ENCODE data around the gene POLRMT.
"Not testable (repeated sequence)": the region's sequence is repeated elsewhere in the genome, so short reads cannot be mapped to it uniquely, and the experiment has no call there.

Gene POLRMT

DNA sequence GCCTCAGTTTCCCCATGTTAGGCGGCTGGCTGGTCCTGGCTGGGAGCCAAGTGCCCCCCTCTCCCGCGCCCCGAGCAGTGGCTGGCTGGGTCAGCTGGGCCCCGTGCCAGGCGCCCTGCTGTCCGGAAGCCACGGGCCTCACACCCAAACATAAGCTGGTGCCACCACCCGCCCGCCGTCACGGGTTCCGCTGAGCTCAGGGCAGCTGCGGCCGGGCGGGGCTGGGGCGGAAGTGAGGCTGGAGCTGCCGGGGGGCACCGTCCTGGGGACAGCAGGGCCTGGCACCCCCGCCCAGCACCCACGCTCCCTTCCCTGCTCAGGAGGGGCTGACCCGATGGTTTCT is 24.4 kb downstream of the POLRMT start:
- DNase-seq: no peak

DNA sequence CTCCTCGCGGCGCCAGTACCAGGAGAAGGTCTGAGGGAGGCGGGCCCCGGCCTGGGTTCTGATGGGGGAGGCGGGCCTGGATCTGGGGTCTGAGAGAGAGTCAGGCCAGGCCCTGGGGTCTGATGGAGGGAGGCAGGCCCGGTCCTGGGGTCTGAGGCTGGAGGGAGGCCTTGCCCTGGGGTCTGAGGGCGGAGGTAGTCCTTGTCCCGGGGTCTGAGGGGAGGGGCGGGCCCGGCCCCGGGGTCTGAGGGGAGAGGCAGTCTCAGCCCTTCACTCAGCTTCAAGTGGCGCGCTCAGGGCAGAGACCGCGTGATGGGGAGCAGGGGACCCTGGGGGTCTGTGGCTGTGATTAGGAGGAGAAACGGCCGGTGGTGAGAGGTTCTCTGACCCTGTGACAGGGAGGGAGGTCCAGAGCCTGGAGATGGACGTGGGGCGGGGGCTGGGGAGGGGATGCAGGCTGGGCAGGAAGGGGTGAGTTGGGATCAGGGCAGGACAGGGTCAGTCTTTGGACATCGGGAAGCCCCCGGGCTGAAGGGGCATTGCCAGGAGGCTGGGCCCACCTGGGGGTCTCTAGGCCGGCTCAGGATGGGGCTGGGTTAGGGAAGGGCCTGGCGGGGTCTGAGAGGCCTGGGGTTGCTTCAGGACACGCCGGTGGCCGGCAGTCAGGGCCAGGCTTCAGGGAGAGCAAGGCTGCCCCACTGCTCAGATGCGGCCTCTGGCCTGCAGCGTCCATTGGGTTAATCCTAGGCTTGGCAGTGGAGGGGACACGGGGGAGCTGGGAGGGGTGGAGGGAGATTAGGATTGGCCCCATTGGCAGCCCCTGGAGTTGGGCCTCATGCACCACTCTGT is 25.0 kb downstream of the POLRMT start:
- DNase-seq: no peak

DNA sequence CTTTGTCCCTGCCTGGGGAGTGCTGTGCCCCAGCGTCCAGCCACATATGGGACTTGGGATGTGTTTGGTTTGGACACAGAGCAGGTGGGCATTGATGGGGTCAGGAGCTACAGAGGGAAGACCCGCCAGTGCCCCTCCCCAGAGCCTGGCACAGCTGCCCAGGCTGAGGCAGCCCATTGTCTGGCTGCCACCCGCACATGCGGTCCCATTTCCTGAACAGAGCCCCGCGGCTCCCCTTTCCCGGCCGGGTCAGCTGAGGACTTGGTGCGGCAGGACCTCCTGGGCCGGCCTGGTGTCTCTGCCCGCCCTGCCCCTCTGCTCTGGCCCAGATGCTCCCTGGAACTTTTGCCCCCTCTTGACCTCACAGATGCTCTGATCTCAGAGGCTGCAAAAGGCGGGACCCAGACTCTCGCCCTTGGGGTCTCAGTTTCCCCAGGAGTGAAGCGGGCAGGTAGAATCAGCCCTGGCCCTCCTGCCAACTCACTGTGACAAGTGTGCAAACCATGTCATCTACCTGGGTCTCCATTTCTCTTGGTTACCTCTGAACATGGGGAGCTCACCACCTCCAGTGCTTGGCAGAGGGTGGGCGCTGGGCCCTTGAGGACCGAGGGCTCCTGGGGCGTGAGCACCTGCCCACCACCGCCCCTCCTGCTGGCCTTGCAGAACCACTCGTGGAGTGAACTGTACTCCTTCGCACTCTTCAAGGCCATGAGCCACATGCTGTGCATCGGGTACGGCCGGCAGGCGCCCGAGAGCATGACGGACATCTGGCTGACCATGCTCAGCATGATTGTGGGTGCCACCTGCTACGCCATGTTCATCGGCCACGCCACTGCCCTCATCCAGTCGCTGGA is 25.8 kb downstream of the POLRMT start:
- DNase-seq: no peak

DNA sequence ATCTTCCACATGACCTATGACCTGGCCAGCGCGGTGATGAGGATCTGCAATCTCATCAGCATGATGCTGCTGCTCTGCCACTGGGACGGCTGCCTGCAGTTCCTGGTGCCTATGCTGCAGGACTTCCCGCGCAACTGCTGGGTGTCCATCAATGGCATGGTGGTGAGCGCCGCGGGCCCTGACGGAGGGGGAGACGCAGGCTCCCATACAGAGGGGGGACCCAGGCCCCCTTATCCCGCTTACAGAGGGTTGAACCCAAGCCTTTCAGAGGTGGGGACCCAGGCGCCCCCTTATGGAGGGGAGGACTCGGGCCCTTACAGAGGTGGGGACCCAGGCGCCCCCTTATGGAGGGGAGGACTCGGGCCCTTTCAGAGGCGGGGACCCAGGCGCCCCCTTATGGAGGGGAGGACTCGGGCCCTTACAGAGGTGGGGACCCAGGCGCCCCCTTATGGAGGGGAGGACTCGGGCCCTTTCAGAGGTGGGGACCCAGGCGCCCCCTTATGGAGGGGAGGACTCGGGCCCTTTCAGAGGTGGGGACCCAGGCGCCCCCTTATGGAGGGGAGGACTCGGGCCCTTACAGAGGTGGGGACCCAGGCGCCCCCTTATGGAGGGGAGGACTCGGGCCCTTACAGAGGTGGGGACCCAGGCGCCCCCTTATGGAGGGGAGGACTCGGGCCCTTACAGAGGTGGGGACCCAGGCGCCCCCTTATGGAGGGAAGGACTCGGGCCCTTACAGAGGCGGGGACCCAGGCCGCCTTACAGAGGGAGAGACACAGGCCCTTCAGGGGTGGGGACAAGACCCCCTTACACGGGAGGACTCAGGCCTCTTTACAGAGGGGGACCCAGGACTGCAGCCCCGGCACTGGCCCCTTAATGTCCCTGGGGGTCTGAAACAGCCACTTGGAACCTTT is 28.0 kb downstream of the POLRMT start:
- not testable (repeated sequence) for DNase-seq

DNA sequence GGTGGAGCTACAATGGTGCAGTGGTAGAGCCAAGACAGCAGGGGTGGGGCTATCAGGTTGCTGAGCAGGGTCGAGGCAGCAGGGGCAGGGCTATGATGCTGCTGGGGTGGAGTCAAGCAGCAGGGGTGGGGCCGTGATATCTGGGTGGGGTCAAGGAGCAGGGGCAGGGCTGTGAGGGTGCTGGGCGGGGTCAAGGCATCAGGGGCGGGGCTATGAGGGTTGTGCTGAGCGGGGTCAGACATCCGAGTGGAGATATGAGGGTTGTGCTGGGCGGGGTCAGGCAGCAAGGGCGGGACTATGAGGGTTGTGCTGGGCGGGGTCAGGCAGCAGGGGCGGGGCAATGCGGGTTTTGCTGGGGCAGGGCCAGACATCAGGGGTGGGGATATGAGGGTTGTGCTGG is 29.0 kb downstream of the POLRMT start:
- DNase-seq: no peak

DNA sequence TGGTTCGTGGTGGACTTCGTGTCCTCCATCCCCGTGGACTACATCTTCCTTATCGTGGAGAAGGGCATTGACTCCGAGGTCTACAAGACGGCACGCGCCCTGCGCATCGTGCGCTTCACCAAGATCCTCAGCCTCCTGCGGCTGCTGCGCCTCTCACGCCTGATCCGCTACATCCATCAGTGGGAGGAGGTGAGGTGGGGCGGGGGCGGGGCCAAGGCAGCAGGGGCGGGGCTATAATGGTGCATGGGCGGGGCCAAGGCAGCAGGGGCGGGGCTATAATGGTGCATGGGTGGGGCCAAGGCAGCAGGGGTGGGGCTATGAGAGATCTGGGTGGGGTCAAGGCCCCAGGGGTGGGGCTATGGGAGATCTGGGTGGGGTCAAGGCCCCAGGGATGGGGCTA is 29.6 kb downstream of the POLRMT start:
- not testable (repeated sequence) for DNase-seq

DNA sequence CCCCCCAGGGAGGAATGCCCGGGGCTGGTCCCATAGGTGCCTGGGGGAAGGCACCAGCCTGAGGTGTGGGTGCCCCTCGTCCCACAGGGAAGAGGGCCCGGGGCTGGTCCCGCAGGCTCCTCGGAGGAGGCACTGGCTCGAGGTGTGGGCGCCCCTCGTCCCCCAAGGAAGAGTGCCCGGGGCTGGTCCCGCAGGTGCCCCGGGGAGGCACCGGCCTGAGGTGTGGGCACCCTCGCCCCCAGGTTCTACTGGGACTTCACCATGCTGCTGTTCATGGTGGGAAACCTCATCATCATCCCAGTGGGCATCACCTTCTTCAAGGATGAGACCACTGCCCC is 30.1 kb downstream of the POLRMT start:
- not testable (repeated sequence) for DNase-seq

DNA sequence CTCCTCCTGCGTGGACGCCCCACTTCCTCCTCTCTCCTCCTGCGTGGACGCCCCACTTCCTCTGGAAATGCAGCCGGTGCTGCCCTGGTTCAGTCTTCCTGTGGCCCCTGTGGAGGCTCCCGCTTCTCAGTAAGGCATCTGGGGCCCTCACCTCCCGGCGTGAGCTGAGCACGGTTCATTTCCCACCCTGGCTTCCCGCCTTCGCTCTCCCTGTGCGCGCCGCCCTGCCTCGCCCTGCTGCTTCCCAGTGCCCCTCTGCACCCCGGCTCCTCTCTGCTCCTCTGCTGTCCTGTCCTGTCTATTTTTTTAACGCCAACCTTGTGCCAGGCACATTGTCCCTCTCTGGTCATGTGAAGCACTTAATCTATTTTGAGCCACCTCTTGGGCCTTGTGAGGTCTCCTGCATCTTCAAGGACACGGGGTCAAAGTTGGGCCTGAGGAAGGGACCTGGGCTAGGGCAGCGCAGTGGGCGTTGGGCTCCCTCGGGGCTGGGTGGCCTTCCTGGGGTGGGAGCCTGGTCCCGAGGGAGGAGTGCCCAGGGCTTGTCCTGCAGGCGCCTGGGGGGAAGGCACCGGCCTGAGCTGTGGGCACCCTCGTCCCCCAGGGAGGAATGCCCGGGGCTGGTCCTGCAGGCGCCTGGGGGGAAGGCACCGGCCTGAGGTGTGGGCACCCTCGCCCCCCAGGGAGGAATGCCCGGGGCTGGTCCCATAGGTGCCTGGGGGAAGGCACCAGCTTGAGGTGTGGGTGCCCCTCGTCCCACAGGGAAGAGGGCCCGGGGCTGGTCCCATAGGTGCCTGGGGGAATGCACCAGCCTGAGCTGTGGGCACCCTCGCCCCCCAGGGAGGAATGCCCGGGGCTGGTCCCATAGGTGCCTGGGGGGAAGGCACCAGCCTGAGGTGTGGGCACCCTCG is 30.7 kb downstream of the POLRMT start:
- no peak for DNase-seq

DNA sequence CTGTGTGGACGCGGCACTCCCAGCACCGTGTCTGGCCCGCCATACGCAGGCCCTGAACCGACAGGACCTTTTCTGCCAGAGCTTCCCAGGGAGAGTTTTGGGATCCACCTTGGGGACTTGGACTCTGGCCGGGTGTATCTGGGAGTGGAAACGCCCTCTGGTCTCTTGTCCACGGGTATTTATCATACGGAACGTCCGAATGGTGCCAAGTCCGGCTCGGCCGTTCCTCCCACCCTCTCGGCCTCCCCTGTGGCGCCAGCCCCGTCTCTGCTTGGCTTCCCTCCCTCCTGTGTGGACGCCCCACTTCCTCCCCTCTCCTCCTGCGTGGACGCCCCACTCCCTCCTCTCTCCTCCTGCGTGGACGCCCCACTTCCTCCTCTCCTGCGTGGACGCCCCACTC is 31.5 kb downstream of the POLRMT start:
- no peak for DNase-seq

DNA sequence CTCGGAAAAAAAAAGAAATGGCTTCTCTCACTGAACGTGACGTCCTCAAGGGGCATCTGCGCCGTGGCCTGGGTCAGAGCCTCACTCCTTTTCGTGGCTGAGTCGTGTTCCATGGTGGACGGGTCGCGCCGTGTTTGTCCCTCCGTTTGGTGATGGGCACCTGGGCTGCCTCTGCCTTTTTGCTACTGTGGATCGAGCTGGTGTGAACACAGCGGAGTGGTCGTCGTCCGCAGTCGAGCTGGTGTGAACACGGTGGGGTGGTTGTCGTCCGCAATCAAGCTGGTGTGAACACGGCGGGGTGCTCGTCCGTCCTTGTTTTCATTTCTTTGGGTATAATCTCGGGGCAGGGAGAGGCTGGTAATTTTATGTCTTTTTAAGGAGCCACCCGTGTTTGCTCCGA is 32.0 kb downstream of the POLRMT start:
- no peak for DNase-seq

DNA sequence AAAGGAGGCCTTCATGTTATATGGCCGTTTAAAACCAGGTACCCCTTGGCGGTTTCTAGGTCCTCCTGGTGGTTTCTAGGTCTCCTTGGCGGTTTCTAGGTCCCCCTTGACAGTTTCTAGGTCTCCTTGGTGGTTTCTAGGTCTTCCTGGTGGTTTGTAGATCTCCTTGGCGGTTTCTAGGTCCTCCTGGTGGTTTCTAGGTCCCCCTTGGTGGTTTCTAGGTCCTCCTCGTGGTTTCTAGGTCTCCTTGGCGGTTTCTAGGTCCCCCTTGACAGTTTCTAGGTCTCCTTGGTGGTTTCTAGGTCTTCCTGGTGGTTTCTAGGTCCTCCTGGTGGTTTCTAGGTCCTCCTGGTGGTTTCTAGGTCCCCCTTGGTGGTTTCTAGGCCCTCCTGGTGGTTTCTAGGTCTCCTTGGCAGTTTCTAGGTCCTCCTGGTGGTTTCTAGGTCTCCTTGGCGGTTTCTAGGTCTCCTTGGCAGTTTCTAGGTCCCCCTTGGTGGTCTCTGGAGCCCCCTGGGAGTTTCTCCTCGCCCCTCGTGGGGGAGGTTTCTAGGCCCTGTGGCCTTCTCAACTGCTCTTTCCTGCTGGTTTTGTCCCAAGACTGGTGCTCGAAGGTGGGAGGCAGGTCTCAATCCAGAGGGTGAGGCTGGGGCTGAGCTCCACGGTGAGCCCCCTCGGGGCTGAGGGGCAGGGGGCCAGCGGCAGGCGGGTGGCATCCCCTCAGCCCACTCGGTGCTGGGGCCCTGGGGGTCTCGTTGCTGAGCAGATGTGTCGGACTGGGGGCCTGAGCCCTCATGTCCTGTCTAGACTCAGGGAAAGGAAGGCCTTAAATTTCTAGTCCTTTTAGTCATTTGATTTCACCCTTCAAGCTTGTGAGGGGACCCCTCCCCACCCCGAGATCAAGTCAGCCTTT is 35.7 kb downstream of the POLRMT start:
- DNase-seq: no peak

DNA sequence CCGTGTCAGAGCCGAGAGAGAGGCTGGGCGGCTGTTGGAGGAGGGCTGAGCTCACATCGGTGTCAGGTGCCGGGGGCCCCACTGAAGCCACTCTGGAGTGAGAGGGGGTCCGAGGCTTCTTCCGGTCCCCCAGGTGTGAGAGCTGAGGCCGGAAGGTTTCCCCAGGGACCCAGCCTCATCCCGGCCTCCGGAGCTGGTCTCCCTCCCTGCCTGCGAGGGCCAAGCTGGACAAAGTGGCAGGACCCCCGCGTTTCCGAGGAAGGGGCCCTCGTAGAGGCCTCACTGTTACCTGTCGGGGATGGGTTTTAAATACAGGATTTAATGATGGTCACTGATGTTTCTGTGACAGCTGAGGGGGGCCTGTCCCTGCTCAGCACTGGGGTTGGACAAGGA is 37.1 kb downstream of the POLRMT start:
- DNase-seq: no peak

DNA sequence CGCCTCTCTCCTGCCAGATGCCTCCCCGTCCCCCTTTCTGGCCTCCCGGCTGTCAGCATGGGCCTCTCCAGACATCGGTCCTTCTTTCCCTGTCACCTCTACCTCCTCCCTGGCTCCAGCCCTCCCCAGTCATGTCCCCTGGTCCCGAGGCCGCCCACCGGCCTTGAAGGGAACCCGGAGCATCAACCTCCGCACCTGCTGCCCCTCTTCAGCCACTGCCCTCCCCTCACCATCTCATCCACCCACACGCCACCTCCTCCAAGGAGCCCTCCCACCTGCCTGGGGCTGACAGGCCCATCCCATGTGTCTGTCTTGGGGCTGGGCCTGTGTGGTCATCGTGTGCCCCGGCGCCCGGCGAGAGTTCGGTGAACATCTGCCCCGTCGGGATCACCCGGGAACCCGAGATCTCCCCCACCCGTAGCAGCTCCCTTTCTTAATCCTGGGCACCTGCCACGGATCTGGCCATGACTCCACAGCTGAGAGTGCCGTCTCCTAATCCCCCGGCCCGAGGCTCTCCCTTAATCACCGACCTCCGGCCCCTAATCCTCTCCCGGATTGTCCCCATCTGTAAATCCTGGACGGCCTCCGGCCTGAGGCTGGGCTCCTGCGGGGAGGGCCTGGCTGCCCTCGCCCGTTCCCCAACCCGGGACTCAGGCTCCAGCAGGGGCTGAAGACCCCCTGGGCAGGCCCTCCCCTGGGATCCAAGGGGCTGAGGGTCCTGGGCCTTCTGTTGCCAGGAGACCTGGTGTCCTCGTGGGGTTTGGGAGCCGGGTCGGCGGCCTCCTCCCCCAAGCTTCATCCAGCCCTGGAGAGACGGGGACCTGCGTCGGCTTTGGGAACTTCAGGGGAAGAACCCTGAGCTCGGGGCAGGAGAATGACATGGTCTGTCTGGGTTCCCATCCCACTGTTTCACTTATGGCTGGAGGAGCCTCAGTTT is 37.7 kb downstream of the POLRMT start:
- no peak for DNase-seq

DNA sequence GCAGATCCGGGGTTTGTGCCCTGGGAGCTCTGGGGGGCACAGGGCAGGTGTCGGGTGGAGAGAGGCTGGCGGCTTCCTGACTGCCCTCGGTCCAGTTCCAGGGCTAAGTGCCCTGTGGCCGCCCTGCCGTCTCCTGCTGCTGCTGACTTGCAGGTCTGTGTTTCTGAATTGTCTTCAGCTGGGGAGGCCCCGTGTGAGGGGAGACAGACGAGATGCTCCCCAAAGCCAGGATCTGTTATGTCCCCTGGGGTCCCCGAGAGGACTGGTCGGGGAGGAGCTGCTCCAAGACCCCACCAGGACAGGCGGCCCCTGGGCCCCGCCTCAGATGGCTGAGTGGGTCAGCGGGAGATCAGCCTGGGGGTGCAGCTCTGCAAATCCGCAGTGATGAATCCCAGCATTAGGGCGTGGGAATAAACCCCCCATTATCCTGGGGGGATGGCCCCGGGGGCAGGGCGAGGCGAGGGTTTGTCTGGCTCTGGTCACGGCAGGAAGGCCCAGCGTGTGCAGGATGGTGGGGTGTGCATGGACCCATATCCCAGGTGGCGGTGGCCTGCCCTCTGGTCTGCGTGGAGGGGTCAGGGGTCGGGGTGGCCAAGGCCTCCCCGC is 39.0 kb downstream of the POLRMT start:
- DNase-seq: no peak

DNA sequence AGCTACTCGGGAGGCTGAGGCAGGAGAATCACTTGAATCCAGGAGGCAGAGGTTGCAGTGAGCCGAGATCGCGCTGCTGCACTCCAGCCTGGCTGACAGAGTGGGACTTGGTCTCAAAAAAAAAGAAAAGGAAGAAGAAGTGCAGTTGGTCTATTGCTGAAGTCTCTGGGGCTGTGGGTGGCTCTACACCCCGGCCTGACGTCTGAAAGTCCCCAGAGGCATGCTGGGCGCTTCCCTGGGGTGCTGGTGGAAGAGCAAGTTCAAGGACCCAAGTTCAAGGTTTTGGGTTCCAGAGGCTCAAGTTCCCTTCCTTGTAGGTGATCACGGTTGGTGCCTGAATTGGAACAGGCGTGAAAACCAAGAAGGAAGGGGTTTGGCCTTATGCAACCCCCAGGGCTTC is 39.8 kb downstream of the POLRMT start:
- no peak for DNase-seq

DNA sequence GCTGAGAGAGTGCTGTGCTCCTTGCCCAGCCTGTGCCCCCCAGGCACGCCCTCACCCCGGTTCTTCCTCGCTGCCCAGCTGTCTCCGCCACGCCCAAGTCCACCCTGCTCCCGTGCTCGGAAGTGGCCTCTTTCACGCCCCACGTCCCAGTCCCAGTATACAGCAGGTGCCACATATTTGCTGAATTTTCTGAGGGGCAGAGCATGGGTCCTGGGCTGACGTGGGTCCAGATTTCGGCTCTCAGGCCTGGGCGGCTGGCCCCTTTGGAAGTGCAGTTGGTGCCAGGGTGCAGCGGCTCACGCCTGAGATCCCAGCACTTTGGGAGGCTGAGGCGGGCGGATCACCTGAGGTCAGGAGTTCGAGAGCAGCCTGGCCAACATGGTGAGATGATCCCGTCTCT is 40.3 kb downstream of the POLRMT start:
- no peak for DNase-seq

DNA sequence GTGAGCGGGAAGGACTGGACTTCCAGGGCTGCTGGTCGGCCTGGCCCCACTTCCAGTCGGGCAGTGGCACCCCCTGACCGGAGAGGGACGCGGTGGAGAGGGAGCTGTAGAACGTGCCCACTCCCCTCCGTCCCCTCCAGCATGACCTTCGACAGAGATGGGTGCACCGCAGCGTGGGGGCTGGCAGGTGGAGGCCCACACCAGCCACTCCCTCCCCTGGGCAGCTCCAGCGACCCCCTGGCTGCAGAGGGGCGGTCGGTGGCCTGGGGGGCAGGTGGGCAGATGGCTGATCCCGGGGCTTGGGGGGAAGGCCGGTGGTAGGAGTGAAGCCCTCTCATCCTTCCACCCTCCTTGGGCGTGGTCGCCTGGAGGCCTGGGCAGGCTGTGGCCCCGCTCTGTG is 41.2 kb downstream of the POLRMT start:
- no peak for DNase-seq

DNA sequence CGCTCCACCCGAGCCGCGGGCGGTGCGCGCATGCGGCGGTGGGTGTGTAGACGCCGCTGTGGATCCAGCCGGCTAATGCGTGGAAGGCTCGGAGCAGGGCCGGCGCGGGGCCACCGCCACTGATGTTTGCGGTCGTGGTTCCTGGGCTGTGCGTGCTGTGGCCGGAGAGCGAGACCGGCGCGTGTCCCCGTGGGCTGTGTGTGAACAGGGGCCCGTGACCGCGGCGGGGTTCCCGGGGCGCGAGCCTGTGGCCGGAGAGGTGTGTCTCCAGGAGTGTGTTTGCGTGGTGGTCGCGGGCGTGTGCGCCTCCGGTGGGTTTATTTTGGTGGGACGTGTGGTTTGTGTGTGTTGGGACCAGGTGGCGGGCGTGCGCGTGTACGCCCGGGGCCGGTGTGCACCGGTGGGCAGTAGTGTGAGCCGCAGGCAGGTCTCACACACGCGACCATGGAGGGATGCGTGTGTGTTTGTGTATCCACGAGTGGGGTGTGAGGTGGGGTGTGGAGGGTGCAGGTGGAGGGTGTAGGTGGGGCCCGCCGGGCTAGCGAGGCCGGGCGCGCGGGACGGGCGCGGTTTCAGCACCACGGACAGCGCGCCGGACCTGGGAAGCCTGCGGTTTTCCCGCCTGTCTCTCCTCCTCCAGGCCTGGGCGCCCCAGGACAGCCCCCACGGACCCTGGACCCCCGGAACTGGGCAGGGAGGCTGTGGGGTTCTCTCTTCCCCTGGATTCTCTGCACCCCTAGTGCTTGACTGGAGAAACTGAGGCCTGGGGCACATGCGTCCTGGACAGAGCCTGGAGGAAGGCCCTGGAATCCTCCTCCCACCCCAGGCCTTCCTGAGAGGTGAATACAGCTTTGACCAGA is 42.0 kb downstream of the POLRMT start:
- no peak for DNase-seq

DNA sequence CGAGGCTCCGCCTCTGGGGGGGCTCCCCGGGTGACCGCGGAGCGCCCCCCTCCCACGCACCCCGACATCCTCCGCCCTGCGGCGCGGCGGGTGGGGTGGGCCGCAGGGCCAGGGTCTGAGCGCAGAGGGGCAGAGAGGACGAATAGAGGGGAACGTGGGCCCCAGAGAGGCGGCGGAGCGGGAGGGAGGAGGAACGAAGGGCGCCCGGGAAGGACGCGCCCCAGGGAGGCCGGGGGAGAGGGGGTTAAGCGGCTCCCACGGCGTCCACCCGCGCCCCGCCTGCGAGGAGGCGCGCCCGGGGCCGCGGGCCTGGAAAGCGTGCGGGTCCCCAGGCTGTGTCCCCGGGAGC is 42.6 kb downstream of the POLRMT start:
- DNase-seq: no peak
